Neural progenitor cell (in vitro differentiated cells): ENCODE measurements around the gene CPA4. TPM values are rescaled to one million over a fixed set of nuclear protein-coding genes. Genes with fewer than 3 reads are reported as not detected.
A peak's percentile ranks its signal among the peaks of the same experiment; 100 is the strongest.

ENCODE experiments used
- DNase-seq: peaks from one replicate; pipeline ENCODE4 v3.0.0-alpha.2; 2016; ENCODE audit warnings: low spot score
- H2AFZ ChIP-seq: fragments of 200-600 bp; sonication (generic); replicated peaks from 2 replicates; pipeline ENCODE4 v1.6.1; 2016; ENCODE audit warnings: antibody characterized with exemption
- H3F3A ChIP-seq: fragments of 200-600 bp; sonication (generic); 2 replicates; pipeline ENCODE4 v1.6.1; 2016; ENCODE audit warnings: antibody characterized with exemption, low read depth
- H3K27ac ChIP-seq: fragments of 200-600 bp; sonication (generic); 2 replicates; pipeline ENCODE4 v1.5.1; 2016; ENCODE audit warnings: mild to moderate bottlenecking
- H3K27me3 ChIP-seq: fragments of 200-600 bp; sonication (generic); 2 replicates; pipeline ENCODE4 v1.6.1; 2016; ENCODE audit warnings: mild to moderate bottlenecking, moderate library complexity
- H3K36me3 ChIP-seq: fragments of 200-600 bp; sonication (generic); 2 replicates; pipeline ENCODE4 v1.5.1; 2016
- H3K4me1 ChIP-seq: fragments of 200-600 bp; sonication (generic); 2 replicates; pipeline ENCODE4 v1.6.1; 2016; ENCODE audit warnings: mixed run types
- H3K4me2 ChIP-seq: fragments of 200-600 bp; sonication (generic); 2 replicates; pipeline ENCODE4 v1.6.1; 2016
- H3K4me3 ChIP-seq: fragments of 200-600 bp; sonication (generic); 2 replicates; pipeline ENCODE4 v1.5.1; 2016
- H3K79me2 ChIP-seq: fragments of 200-600 bp; sonication (generic); 2 replicates; pipeline ENCODE4 v1.6.1; 2016; ENCODE audit warnings: low read depth
- H3K9ac ChIP-seq: fragments of 200-600 bp; sonication (generic); 2 replicates; pipeline ENCODE4 v1.6.1; 2016
- H3K9me3 ChIP-seq: fragments of 200-600 bp; sonication (generic); 2 replicates; pipeline ENCODE4 v1.5.1; 2016; ENCODE audit warnings: low read depth
- H4K20me1 ChIP-seq: fragments of 200-600 bp; sonication (generic); 2 replicates; pipeline ENCODE4 v1.6.1; 2016; ENCODE audit warnings: low read depth
- H3K27ac Mint-ChIP-seq: 3 replicates; pipeline ENCODE4 v1.8.0; 2021; ENCODE audit warnings: mixed read lengths
- H3K27me3 Mint-ChIP-seq: 2 replicates; pipeline ENCODE4 v1.8.0; 2022; ENCODE audit warnings: low read depth, mild to moderate bottlenecking, inconsistent platforms, moderate library complexity, mixed read lengths; ENCODE audit not compliant: insufficient read depth
- H3K36me3 Mint-ChIP-seq: 3 replicates; pipeline ENCODE4 v1.8.0; 2021; ENCODE audit warnings: mixed read lengths
- H3K4me1 Mint-ChIP-seq: 3 replicates; pipeline ENCODE4 v1.8.0; 2021; ENCODE audit warnings: mixed read lengths
- H3K4me3 Mint-ChIP-seq: 3 replicates; pipeline ENCODE4 v1.8.0; 2021; ENCODE audit warnings: mild to moderate bottlenecking, moderate library complexity, mixed read lengths
- H3K9me3 Mint-ChIP-seq: 3 replicates; pipeline ENCODE4 v1.8.0; 2020; ENCODE audit warnings: mixed read lengths
- CTCF ChIP-seq: fragments of 200-600 bp; sonication (generic); IDR thresholded peaks from 2 replicates; pipeline ENCODE4 v1.5.1; 2017; ENCODE audit warnings: antibody characterized with exemption, mild to moderate bottlenecking
- EZH2 ChIP-seq: fragments of 200-600 bp; sonication (generic); IDR thresholded peaks from 2 replicates; pipeline ENCODE4 v1.6.1; 2017; ENCODE audit warnings: antibody characterized with exemption, mild to moderate bottlenecking, moderate library complexity
- EZH2phosphoT487 ChIP-seq: fragments of 200-600 bp; sonication (generic); IDR thresholded peaks from 2 replicates; pipeline ENCODE4 v1.6.1; 2017; ENCODE audit warnings: antibody characterized with exemption
- total RNA-seq: library from RNA; depleted of rRNA; stranded (reverse); fragments of >200 nt; gene quantifications from 2 replicates; pipeline ENCODE4 v1.2.3, GENCODE V29; 2015; ENCODE audit warnings: low replicate concordance

The CPA4 gene
- total RNA-seq, 1 donor from 2014 or later: not detected

GRCh38 chr7:130275826-130276297 lies 17.1 kb upstream of the CPA4 start:
- Histone ChIP-seq H3K36me3 (no peaks in the 10 kb centered on the region), H2AFZ (no peak overlapping the region), H3F3A (peaks cover 34% of the 10 kb centered on the region), H3K79me2 (no peaks in the 10 kb centered on the region), H3K27me3 (no peaks in the 10 kb centered on the region), H3K4me2 (peak overlapping the region; percentile 71), H3K4me3 (no peak overlapping the region), H3K9ac (no peak overlapping the region), H3K9me3 (no peaks in the 10 kb centered on the region), H3K4me1 (peaks cover 43% of the 10 kb centered on the region), H3K27ac (no peak overlapping the region), H4K20me1 (no peaks in the 10 kb centered on the region)
- no peak for DNase-seq
- H3K4me1 Mint-ChIP-seq: peaks cover 75% of the 10 kb centered on the region
- H3K27ac Mint-ChIP-seq: peak overlapping the region; percentile 96
- peak overlapping the region; percentile 37 for H3K4me3 Mint-ChIP-seq
- H3K36me3 Mint-ChIP-seq: no peaks in the 10 kb centered on the region
- H3K27me3 Mint-ChIP-seq: peaks cover 5% of the 10 kb centered on the region
- H3K9me3 Mint-ChIP-seq: peaks cover 11% of the 10 kb centered on the region
- TF ChIP-seq EZH2 (no peak), CTCF (no peak), EZH2phosphoT487 (no peak)

GRCh38 chr7:130276796-130277762 lies 15.9 kb upstream of the CPA4 start:
- Mint-ChIP-seq H3K9me3 (peaks cover 11% of the 10 kb centered on the region), H3K27ac (peak overlapping the region; percentile 8), H3K4me1 (peaks cover 63% of the 10 kb centered on the region), H3K27me3 (peaks cover 5% of the 10 kb centered on the region), H3K36me3 (no peaks in the 10 kb centered on the region), H3K4me3 (no peak overlapping the region)
- Histone ChIP-seq H3K4me2 (no peak overlapping the region), H3K27ac (no peak overlapping the region), H3K9me3 (no peaks in the 10 kb centered on the region), H4K20me1 (no peaks in the 10 kb centered on the region), H3K4me1 (peaks cover 36% of the 10 kb centered on the region), H3K27me3 (no peaks in the 10 kb centered on the region), H3K36me3 (no peaks in the 10 kb centered on the region), H3K9ac (no peak overlapping the region), H3K79me2 (no peaks in the 10 kb centered on the region), H2AFZ (no peak overlapping the region), H3F3A (peaks cover 31% of the 10 kb centered on the region), H3K4me3 (no peak overlapping the region)
- TF ChIP-seq EZH2phosphoT487: no peak
- TF ChIP-seq CTCF: no peak
- no peak for TF ChIP-seq EZH2
- DNase-seq: no peak

- Mint-ChIP-seq H3K9me3 (peaks cover 11% of the 10 kb centered on the region), H3K27me3 (peaks cover 8% of the 10 kb centered on the region), H3K36me3 (no peaks in the 10 kb centered on the region), H3K4me3 (no peak overlapping the region), H3K4me1 (peaks cover 54% of the 10 kb centered on the region), H3K27ac (peak overlapping the region; percentile 8)
- Histone ChIP-seq H3K27ac (no peak overlapping the region), H2AFZ (no peak overlapping the region), H3K79me2 (no peaks in the 10 kb centered on the region), H3F3A (peaks cover 22% of the 10 kb centered on the region), H4K20me1 (no peaks in the 10 kb centered on the region), H3K9me3 (no peaks in the 10 kb centered on the region), H3K27me3 (no peaks in the 10 kb centered on the region), H3K36me3 (no peaks in the 10 kb centered on the region), H3K4me1 (peaks cover 26% of the 10 kb centered on the region), H3K4me2 (no peak overlapping the region), H3K4me3 (no peak overlapping the region), H3K9ac (no peak overlapping the region)
- TF ChIP-seq CTCF: peak; percentile 63
- no peak for TF ChIP-seq EZH2phosphoT487
- DNase-seq: peak; percentile 74
Observed at GRCh38 chr7:130277763-130278643, 15.0 kb upstream of the CPA4 start.
